Activated T-cell treated with anti-CD3 and anti-CD28 coated beads, Interleukin-2, amount 50 U/mL, for 4 hours (primary cell): ENCODE results near the gene NF2. TPM values are rescaled to one million over a fixed set of nuclear protein-coding genes. Genes with fewer than 3 reads are reported as not detected.

Experiments
- ATAC-seq, 2 donors: fragments of 200-7000 bp; cut with Tn5 transposase; one replicate each; pipeline ENCODE4 v1.10.0; 2021
- DNase-seq: peaks from one replicate; pipeline ENCODE4 v3.0.0-alpha.2; 2020
- H3K27me3 Mint-ChIP-seq: one replicate; pipeline ENCODE4 v1.8.0; 2021; ENCODE audit warnings: low read depth, mixed read lengths
- H3K36me3 Mint-ChIP-seq: one replicate; pipeline ENCODE4 v1.8.0; 2022; ENCODE audit warnings: mixed read lengths; ENCODE audit not compliant: insufficient read depth
- H3K4me1 Mint-ChIP-seq: one replicate; pipeline ENCODE4 v1.8.0; 2021; ENCODE audit warnings: low read depth, mixed read lengths
- H3K4me3 Mint-ChIP-seq: one replicate; pipeline ENCODE4 v1.8.0; 2021; ENCODE audit warnings: mild to moderate bottlenecking, moderate library complexity, mixed read lengths
- H3K9me3 Mint-ChIP-seq: one replicate; pipeline ENCODE4 v1.8.0; 2021; ENCODE audit warnings: mixed read lengths
- total RNA-seq, 3 donors: library from RNA; stranded (reverse); gene quantifications; one replicate each; pipeline ENCODE4 v1.2.1, GENCODE V29; 2021

Gene NF2
- total RNA-seq, 3 donors from 2014 or later = 65.4 to 70.2 (median 66.0) TPM

GRCh38 chr22:29654420-29654819 is 51.0 kb downstream of the NF2 start:
- H3K4me3 Mint-ChIP-seq = no peak overlapping the region
- H3K27me3 Mint-ChIP-seq = no peaks in the 10 kb centered on the region
- H3K9me3 Mint-ChIP-seq = no peaks in the 10 kb centered on the region
- H3K4me1 Mint-ChIP-seq = peaks cover 1% of the 10 kb centered on the region
- H3K36me3 Mint-ChIP-seq = peaks cover 15% of the 10 kb centered on the region
- no peak for DNase-seq
- ATAC-seq = no peak

GRCh38 chr22:29654882-29655281 is 51.4 kb downstream of the NF2 start:
- ATAC-seq = no peak
- H3K36me3 Mint-ChIP-seq = peaks cover 16% of the 10 kb centered on the region
- H3K4me1 Mint-ChIP-seq = peaks cover 1% of the 10 kb centered on the region
- no peak for DNase-seq
- H3K27me3 Mint-ChIP-seq = no peaks in the 10 kb centered on the region
- no peaks in the 10 kb centered on the region for H3K9me3 Mint-ChIP-seq
- no peak overlapping the region for H3K4me3 Mint-ChIP-seq

GRCh38 chr22:29658176-29658575 is 54.7 kb downstream of the NF2 start:
- H3K4me1 Mint-ChIP-seq = peaks cover 1% of the 10 kb centered on the region
- no peaks in the 10 kb centered on the region for H3K9me3 Mint-ChIP-seq
- DNase-seq (no peak), ATAC-seq (no peak)
- no peak overlapping the region for H3K4me3 Mint-ChIP-seq
- no peaks in the 10 kb centered on the region for H3K27me3 Mint-ChIP-seq
- H3K36me3 Mint-ChIP-seq = peaks cover 20% of the 10 kb centered on the region

GRCh38 chr22:29660021-29660420 is 56.6 kb downstream of the NF2 start:
- H3K9me3 Mint-ChIP-seq = no peaks in the 10 kb centered on the region
- no peaks in the 10 kb centered on the region for H3K27me3 Mint-ChIP-seq
- H3K4me3 Mint-ChIP-seq = no peak overlapping the region
- ATAC-seq (no peak), DNase-seq (no peak)
- peaks cover 29% of the 10 kb centered on the region for H3K36me3 Mint-ChIP-seq
- peaks cover 1% of the 10 kb centered on the region for H3K4me1 Mint-ChIP-seq

- Mint-ChIP-seq H3K4me3 (no peak overlapping the region), H3K27me3 (no peaks in the 10 kb centered on the region), H3K9me3 (no peaks in the 10 kb centered on the region), H3K4me1 (peaks cover 1% of the 10 kb centered on the region), H3K36me3 (peaks cover 28% of the 10 kb centered on the region)
- ATAC-seq (no peak), DNase-seq (no peak)
Measured at GRCh38 chr22:29661336-29661735, 57.9 kb downstream of the NF2 start.

GRCh38 chr22:29663180-29663821 is 59.9 kb downstream of the NF2 start:
- Mint-ChIP-seq H3K9me3 (no peaks in the 10 kb centered on the region), H3K4me1 (no peaks in the 10 kb centered on the region), H3K27me3 (no peaks in the 10 kb centered on the region), H3K36me3 (peaks cover 27% of the 10 kb centered on the region), H3K4me3 (no peak overlapping the region)
- no peak for DNase-seq
- ATAC-seq = no peak

- Mint-ChIP-seq H3K4me3 (no peak overlapping the region), H3K27me3 (no peaks in the 10 kb centered on the region), H3K4me1 (no peaks in the 10 kb centered on the region), H3K9me3 (no peaks in the 10 kb centered on the region), H3K36me3 (peaks cover 35% of the 10 kb centered on the region)
- ATAC-seq (no peak), DNase-seq (no peak)
Measured at GRCh38 chr22:29665486-29665885, 62.1 kb downstream of the NF2 start.

- DNase-seq = no peak
- no peak overlapping the region for H3K4me3 Mint-ChIP-seq
- H3K4me1 Mint-ChIP-seq = no peaks in the 10 kb centered on the region
- H3K27me3 Mint-ChIP-seq = no peaks in the 10 kb centered on the region
- no peak for ATAC-seq
- H3K36me3 Mint-ChIP-seq = peaks cover 39% of the 10 kb centered on the region
- H3K9me3 Mint-ChIP-seq = no peaks in the 10 kb centered on the region
Measured at GRCh38 chr22:29668673-29669072, 65.2 kb downstream of the NF2 start.

DNA sequence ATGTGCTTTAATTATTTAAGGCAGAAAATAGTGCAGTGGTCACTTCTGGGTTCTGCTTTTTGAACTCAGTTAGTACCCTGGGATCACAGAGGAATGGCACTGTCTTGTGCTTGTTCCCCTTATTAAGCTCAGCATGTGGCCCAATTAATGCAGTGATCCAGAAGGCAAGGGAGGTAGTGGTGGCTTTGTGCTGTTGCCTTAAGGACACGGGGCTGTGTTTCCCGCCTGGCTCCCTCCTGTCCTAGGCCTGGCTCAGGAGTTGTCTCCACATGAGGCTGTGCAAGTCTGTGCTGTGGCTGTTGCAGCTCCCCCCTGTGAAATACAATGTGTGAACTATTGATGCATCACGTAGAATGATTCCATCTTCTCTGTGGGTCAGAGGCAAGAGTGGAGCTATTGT is 67.2 kb downstream of the NF2 start:
- no peaks in the 10 kb centered on the region for H3K4me1 Mint-ChIP-seq
- peaks cover 44% of the 10 kb centered on the region for H3K36me3 Mint-ChIP-seq

GRCh38 chr22:29673361-29674066 is 70.1 kb downstream of the NF2 start:
- Mint-ChIP-seq H3K4me3 (no peak overlapping the region), H3K9me3 (no peaks in the 10 kb centered on the region), H3K27me3 (no peaks in the 10 kb centered on the region), H3K4me1 (no peaks in the 10 kb centered on the region), H3K36me3 (peaks cover 53% of the 10 kb centered on the region)
- no peak for DNase-seq
- ATAC-seq = no peak

More for the DNA sequence above, 67.2 kb downstream of the NF2 start:
- ATAC-seq = no peak
- no peak for DNase-seq
- no peak overlapping the region for H3K4me3 Mint-ChIP-seq
- H3K9me3 Mint-ChIP-seq = no peaks in the 10 kb centered on the region
- H3K27me3 Mint-ChIP-seq = no peaks in the 10 kb centered on the region

DNA sequence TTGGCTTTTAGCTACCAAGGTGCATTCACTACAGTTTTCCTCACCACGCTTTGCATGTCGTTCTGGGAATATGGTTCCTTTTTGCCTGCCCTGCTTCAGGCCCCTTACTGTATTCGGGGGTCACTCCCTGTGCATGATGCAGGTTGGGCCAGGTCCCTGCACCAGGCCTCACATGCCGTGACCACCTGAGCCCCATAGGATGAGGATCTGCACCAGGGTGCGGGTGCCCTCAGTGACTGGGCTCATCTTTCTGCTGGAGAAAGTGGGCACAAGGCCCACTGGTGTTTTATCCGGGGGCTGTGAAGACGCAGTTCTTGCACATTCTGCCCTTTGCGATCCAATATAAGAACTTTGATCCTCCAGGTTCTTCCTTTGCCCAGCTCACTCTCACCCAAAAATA is 70.7 kb downstream of the NF2 start:
- no peak for ATAC-seq
- H3K36me3 Mint-ChIP-seq = peaks cover 50% of the 10 kb centered on the region
- no peak for DNase-seq
- H3K27me3 Mint-ChIP-seq = no peaks in the 10 kb centered on the region
- H3K9me3 Mint-ChIP-seq = no peaks in the 10 kb centered on the region
- H3K4me1 Mint-ChIP-seq = no peaks in the 10 kb centered on the region
- no peak overlapping the region for H3K4me3 Mint-ChIP-seq

GRCh38 chr22:29679316-29679715 is 75.9 kb downstream of the NF2 start:
- DNase-seq (no peak), ATAC-seq (no peak)
- H3K36me3 Mint-ChIP-seq = peaks cover 39% of the 10 kb centered on the region
- no peaks in the 10 kb centered on the region for H3K27me3 Mint-ChIP-seq
- H3K9me3 Mint-ChIP-seq = no peaks in the 10 kb centered on the region
- no peak overlapping the region for H3K4me3 Mint-ChIP-seq
- no peaks in the 10 kb centered on the region for H3K4me1 Mint-ChIP-seq

- ATAC-seq = no peak
- H3K4me1 Mint-ChIP-seq = no peaks in the 10 kb centered on the region
- H3K36me3 Mint-ChIP-seq = peaks cover 25% of the 10 kb centered on the region
- H3K4me3 Mint-ChIP-seq = no peak overlapping the region
- no peaks in the 10 kb centered on the region for H3K9me3 Mint-ChIP-seq
- no peaks in the 10 kb centered on the region for H3K27me3 Mint-ChIP-seq
- DNase-seq = no peak
Measured at GRCh38 chr22:29683536-29683935, 80.1 kb downstream of the NF2 start.

DNA sequence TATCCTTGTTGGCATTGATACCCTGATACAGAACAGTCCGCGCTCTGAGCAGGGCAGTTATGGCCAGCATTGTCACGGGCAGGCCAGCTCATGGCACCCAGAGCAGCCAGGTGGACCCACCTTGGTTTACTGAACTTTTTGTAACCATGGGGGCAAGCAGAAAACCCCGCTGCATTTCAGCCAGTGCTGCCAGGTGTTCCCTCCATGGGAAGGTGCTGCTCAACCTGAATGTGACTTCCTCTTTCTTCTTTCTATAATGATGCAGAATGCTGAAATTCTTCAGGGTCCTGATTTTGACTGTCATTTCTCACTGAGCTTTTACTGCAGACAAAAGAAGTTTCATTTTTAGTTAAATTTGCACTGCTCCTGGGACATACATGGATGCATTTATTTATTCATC is 80.8 kb downstream of the NF2 start:
- Mint-ChIP-seq H3K36me3 (peaks cover 23% of the 10 kb centered on the region), H3K4me1 (no peaks in the 10 kb centered on the region), H3K27me3 (no peaks in the 10 kb centered on the region), H3K4me3 (no peak overlapping the region), H3K9me3 (no peaks in the 10 kb centered on the region)
- DNase-seq = no peak
- ATAC-seq = no peak

DNA sequence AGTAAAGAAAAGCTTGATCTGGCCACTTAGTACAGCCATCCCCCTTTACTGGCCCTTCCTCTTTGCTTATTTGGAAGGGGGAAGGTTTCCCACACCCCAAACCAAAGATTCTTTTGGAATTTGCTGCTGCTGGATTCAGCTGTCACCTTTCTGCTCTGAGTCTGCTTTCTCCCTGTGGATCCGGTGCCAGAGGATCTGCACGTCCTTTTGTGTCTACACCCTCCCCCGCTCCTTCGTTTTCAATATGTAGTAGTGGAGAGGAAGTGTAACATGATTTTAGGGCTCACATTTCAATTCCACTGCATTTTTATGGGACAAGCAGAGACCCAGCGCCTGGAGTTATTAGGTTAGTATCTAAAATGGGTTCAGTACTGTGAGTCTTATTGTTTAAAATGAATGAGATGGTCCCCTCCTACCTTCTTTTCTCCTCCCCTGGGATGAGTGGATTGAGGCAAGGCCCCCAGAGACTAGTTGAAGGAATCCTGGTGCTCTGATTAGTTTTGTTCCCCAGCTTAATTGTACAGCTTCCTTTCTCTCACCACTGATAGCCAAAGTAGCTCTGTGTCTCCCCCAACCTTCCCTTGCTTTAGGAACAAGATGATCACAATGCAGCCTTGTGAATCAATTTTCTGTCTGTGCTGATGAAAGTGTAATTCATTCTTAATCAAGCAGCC is 85.9 kb downstream of the NF2 start:
- peaks cover 15% of the 10 kb centered on the region for H3K4me1 Mint-ChIP-seq
- no peak for DNase-seq

More for the DNA sequence above, 85.9 kb downstream of the NF2 start:
- no peak for ATAC-seq
- Mint-ChIP-seq H3K27me3 (no peaks in the 10 kb centered on the region), H3K9me3 (no peaks in the 10 kb centered on the region), H3K4me3 (no peak overlapping the region), H3K36me3 (peaks cover 19% of the 10 kb centered on the region)
